HG03432 (cell line): ENCODE data around the gene KIF4A.

Source experiments
- ATAC-seq: cut with Tn5 transposase; IDR thresholded peaks from one replicate; pipeline ENCODE4 v1.9.1; 2021; ENCODE audit warnings: mild to moderate bottlenecking, moderate library complexity; ENCODE audit not compliant: unreplicated experiment

The KIF4A gene

GRCh38 chrX:70436343-70436742, 146.4 kb downstream of the KIF4A start:
- ATAC-seq, result no peak

DNA sequence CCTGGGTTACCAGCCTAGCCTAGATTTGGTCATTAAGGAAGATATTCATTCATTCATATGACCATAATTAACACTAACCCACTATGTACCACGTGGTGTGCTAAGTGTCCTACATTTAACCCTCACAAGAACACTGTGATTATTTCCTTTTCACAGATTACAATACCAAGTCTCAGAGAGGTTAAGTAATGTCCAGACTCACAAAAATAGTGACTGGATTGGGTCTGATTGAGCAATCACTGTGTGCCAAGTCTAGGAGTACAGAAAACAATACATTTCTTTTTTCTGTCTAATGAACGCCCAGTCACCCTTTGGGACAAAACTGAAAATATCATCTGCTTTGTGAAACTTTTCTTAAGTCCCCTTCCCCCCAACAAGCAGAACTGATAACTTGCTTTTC, 147.1 kb downstream of the KIF4A start:
- ATAC-seq, result no peak

DNA sequence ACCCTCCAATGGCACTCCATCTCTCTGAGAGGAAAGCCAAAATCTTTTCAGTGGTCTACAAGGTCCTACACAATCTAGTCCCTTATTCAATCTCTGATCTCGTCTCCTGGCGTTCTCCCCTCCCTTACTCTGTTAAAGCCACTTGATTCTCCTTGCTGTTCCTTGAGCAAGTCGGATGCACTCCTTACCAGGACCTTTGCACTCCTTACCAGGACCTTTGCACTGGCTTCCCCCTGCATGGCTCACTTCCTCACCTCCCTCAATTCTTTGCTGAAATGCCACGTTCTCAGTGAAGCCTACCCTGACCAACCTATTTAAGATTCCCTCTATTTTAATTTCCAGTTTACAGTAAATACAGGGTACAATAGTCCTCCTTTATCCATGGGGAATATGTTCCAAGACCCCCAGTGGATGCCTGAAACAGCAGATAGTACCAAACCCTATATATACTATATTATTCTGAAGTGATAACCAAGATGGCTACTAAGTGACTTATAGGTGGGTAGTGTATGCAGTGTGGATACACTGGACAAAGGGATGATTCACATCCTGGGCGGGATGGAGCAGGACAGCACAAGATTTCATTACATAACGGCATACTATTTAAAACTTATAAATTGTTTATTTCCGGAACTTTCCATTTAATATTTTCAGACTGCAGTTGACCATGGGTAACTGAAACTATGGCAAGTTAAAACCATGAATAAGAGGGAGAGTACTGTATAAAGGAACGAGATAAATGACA, 148.2 kb downstream of the KIF4A start:
- ATAC-seq, result no peak

DNA sequence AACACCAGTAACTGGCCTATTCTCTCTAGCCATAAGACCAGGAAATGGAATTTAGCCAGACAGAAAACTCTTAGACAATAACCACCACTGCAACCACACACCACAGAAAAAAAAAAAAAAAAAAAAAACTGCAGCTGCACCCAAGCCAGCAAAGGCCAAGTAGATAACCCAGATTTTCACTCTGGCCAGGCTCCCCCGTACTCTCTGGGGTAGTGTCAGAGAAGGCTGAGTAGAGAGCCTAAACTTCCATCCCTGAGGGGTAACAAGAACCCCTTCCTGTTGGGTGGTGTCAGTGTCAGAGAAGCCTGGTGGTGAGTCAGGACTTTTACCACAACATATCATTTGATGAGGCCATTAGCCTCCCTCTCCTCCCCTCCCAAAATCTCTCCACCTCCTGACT, 149.1 kb downstream of the KIF4A start:
- ATAC-seq, result no peak

- ATAC-seq, result no peak
These were observed 152.3 kb downstream of the KIF4A start for GRCh38 chrX:70442224-70442623.

GRCh38 chrX:70444326-70444945, 154.5 kb downstream of the KIF4A start, which contains the start of gene DLG3:
Gene DLG3, plus strand, starts transcription at chrX:70444835. Its CDS starts 367 bp downstream, at chrX:70445202.
- ATAC-seq, result peak; percentile 46

DNA sequence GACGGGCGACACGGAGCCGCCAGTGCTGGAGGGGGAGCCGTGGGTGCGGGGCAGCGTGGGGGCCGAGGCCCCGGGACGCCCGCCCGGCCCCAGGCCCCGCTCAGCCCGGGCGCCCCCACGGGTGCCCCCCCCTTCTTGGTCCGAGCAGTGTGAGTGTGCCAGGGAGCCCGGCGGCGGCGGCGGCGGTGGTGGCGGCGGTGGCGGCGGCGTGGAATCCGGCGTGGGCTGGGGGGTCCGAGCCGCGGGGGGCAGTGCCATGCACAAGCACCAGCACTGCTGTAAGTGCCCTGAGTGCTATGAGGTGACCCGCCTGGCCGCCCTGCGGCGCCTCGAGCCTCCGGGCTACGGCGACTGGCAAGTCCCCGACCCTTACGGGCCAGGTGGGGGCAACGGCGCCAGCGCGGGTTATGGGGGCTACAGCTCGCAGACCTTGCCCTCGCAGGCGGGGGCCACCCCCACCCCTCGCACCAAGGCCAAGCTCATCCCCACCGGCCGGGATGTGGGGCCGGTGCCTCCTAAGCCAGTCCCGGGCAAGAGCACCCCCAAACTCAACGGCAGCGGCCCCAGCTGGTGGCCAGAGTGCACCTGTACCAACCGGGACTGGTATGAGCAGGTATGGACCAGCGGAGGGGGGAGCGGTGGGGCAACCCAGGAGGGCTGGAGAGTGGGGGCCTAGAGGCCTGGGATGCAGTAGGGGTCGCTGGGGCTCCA, 155.2 kb downstream of the KIF4A start:
- peak; percentile 22 for ATAC-seq

GRCh38 chrX:70445951-70446350, 156.0 kb downstream of the KIF4A start:
- ATAC-seq, result no peak

- no peak for ATAC-seq
These were observed 156.8 kb downstream of the KIF4A start for GRCh38 chrX:70446380-70447350.

DNA sequence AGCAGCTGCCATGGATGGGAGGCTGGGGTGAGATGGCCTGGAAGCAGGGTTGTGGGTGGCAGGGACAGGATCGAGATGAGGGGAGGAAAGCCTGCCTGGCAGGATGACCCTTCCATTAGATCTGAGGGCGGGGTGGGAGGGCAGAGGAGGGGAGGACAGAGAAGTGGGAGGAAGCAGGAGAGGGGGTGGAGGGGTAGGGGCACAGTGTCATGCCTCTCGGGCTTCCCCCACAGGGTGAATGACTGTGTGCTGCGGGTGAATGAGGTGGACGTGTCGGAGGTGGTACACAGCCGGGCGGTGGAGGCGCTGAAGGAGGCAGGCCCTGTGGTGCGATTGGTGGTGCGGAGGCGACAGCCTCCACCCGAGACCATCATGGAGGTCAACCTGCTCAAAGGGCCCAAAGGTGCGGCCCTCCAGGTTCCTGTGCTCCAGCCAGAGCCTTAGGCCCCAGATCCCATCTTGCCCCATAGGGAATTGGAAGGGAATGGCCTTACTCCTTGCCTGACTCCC, 159.6 kb downstream of the KIF4A start:
- ATAC-seq, result no peak

DNA sequence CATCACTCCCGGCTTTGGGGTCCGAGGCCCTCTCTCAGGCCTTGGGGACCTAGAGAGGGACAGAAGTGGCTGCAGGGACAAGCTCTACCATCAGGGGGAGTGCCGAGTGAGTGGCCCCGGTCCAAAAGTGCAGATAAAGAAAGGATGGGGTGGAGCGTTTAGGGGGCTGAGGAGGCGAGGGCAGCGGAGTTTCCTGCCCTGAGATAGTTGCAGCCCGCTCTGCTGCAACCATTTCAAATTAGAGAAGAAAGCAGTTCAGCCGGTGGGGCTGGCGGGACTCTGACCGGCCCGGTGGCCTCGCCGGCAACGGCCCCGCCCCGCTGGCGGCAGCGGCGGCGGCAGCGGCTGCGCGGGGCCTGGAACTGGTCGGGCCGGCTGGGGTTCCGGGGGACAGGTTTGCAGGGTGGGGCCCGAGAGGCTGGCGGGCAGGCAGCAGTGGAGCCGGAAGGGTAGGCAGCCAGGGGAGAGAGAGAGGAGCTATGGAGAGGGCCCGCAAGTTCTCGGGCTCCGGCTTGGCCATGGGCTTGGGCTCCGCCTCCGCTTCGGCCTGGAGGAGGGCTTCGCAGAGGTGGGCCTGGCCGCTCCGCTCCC, 162.3 kb downstream of the KIF4A start:
- ATAC-seq, result peak; percentile 55

DNA sequence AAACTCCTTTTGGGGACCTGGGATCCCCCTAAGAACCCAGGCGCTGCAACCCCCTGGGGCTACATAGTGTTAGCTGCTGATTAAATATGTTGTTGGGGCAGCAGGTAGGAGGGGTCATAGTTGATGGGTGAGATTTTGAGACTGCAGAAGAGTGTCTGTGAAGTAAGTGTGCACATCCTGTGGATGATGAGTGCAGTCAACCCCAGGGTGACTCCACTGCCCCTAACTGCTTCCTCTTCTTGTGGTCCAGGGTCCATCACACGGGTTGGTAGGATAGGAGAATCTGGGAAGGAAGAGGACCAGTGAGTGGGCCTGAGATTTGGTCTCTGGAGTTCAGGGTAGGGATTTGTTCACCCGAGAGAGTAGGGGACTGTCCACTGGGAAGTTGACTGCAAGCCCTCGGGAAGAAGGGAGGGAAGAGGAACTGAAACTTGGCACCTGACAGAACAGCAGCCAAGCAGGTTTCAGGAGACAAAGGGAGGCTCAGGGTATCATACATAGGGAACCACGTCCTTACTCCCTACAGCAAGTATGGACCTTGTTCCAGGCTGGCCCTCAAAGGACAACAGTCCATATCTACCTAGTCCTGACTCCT, 163.2 kb downstream of the KIF4A start:
- ATAC-seq, result no peak

DNA sequence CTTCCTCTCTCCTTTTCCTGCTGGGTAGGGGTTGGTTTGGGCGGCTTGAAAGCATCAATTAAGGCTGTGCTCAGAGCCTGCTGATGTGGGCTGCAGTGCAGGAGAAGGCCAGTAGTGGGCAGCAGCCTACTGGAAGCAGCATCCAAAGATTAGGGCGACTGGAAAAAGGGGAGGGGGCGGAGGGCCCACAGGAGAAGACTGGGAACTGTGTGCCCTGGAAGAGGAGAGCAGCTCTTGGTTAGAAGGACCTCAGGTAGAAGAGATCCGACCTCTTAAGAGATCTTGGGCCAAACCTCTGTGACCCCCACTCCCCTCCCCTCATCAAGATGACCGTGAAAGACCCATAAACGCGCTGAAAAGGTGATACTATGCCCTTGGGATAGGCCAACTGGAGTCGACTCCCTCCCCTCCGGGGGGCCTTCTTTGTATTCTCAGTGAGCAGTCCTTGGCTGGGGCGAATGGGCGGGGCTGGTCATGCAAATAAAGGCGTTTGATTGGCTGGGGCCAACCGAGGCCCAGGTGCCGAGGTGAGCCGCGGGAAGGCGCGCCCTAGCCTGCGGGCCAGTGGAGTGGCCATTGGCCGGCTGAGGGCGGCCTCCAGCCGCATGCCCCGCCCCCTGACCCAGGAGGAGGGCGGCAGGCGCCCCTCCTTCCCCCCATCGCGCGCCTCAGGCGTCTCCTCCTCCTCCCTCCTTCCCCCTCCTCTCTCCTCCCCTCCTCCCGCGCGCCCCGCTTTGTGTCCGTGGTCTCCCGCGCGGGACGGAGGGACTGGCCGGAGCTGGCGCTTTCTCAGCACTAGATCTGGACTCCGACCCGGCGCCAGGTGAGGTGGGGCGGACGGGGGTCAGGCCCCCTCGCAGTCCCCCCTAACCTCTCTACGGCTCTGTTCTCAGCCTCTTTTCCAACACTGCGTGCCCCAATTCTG, 164.8 kb downstream of the KIF4A start:
- peak; percentile 51 for ATAC-seq

DNA sequence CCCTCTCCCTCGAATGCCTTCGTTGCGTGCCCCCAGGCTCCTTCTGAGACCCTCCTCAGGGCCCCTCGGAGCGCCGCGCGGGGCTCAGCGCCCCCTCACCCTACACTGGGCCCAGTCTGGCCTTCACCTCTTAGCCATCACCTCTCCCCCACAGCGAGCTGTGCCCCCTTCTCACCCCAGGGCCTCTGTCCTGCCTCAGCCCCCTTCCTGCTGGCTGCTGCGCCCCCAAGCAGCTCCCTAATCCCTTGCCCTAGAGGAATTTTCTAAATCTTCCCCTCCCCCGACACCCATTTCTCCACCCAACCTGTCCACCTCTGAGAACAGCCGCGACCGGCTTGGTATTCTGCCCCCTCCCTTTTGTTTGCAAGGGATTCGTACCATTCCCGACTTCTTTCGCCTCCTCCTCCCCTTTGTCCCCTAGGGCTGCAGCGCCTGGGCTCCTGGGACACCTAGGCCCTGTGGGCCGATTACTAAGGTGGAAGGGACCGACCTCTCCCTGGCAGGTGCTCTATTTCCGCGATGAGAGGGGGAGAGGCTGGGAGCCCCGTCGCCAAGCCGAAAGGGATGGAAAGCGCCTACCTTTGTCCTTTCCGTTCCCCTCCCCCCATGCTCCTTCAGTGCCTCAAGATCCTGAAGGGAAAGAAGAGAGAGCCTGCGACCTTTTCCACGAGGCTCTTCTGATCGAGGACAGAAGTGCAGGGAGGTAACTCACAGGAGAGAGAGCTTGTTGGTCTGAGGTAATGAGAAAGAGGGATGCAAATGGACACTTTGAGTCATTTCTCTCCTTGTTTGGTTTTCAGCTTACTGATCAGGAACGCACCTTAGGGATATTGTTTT, 165.7 kb downstream of the KIF4A start:
- peak; percentile 30 for ATAC-seq

DNA sequence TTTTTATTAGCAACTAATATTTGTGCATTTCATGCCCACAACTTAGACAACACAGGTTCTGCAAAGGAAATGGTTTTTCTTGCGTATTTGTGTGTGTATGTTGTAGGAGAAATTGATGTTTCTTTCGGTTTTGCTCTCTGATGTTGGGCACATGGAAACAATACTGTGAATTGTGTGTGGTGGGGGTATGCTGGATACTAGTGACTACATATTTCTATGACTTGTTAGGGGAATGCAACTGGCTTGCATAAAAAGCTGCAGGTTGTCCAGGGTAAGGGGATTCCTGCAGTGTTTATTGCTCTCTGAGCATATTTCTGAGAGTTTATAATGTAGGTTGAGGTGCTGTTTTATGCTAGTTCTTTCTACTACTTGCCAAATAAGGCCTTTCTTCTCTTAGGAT, 166.4 kb downstream of the KIF4A start:
- peak; percentile 26 for ATAC-seq

- no peak for ATAC-seq
These were observed 171.1 kb downstream of the KIF4A start for GRCh38 chrX:70461026-70461425.

DNA sequence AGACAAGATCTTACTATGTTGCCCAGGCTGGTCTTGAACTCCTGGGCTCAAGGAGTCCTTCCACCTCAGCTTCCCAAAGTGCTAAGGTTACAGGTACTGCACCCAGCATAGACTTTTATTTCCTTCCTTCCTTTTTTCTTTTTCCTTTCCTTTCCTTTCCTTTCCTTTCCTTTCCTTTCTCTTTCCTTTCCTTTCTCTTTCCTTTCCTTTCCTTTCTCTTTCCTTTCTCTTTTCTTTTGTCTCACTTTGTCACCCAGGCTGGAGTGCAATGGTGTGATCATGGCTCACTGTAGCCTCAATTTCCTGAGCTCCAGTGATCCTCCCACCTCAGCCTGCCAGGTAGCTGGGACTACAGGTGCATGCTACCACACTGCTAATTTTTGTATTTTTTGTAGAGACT, 174.1 kb downstream of the KIF4A start:
- ATAC-seq, result no peak

DNA sequence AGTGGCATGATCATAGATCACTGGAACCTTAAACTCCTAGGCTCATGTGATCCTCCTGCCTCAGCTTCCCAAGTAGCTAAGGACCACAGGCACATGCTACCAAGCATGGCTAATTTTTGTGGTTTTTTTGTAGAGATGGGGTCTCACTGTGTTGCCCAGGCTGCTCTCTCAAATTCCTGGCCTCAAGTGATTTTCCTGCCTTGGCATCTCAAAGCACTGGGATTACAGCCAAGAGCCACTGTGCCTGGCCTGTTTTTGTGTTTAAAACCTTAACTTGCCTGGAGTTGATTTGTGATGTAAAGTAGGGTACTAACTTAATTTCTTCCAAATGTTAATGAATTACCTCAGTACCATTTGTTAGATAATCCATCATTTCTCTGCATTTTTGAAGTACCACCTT, 177.1 kb downstream of the KIF4A start:
- ATAC-seq, result no peak
